ENCODE data around the gene TMEM134.
"Not testable (repeated sequence)": the region's sequence is repeated elsewhere in the genome, so short reads cannot be mapped to it uniquely, and the experiment has no call there.

The TMEM134 gene

GRCh38 chr11:67485873-67486361, 16.9 kb upstream of the TMEM134 start:
- not testable (repeated sequence) for DNase-seq (ENCODE audit: low read depth)

GRCh38 chr11:67484847-67485311, 15.8 kb upstream of the TMEM134 start:
- DNase-seq (ENCODE audit: low read depth), result no peak

- DNase-seq (ENCODE audit: low read depth), result no peak
These were observed 15.0 kb upstream of the TMEM134 start for GRCh38 chr11:67483831-67484665.

- DNase-seq (ENCODE audit: low read depth), result peak; percentile 89
These were observed 14.1 kb upstream of the TMEM134 start, which contains the start of gene AIP for GRCh38 chr11:67482827-67483798. Gene AIP, plus strand, starts transcription at chr11:67483026. Its CDS starts 133 bp downstream, at chr11:67483159.

GRCh38 chr11:67482275-67482826, 13.3 kb upstream of the TMEM134 start:
- no peak for DNase-seq (ENCODE audit: low read depth)

GRCh38 chr11:67477344-67478050, 8.4 kb upstream of the TMEM134 start:
- DNase-seq (ENCODE audit: low read depth), result not testable (repeated sequence)

- not testable (repeated sequence) for DNase-seq (ENCODE audit: low read depth)
These were observed 7.6 kb upstream of the TMEM134 start for GRCh38 chr11:67476692-67477091.

GRCh38 chr11:67472882-67473281, 3.8 kb upstream of the TMEM134 start:
- no peak for DNase-seq (ENCODE audit: low read depth)

- no peak for DNase-seq (ENCODE audit: low read depth)
These were observed 1.4 kb upstream of the TMEM134 start for GRCh38 chr11:67470337-67471002.

- DNase-seq (ENCODE audit: low read depth), result no peak
These were observed 409 bp upstream of the TMEM134 start for GRCh38 chr11:67469508-67469811.

- DNase-seq (ENCODE audit: low read depth), result no peak
These were observed 644 bp downstream of the TMEM134 start for GRCh38 chr11:67468456-67468758.

- DNase-seq (ENCODE audit: low read depth), result no peak
These were observed 995 bp downstream of the TMEM134 start for GRCh38 chr11:67468056-67468455.

- DNase-seq (ENCODE audit: low read depth), result no peak
These were observed 1.9 kb downstream of the TMEM134 start for GRCh38 chr11:67466962-67467771.

GRCh38 chr11:67466367-67466766, 2.7 kb downstream of the TMEM134 start:
- DNase-seq (ENCODE audit: low read depth), result no peak

- not testable (repeated sequence) for DNase-seq (ENCODE audit: low read depth)
These were observed 3.5 kb downstream of the TMEM134 start for GRCh38 chr11:67465530-67465929.

- DNase-seq (ENCODE audit: low read depth), result no peak
These were observed 3.9 kb downstream of the TMEM134 start for GRCh38 chr11:67465189-67465510.

GRCh38 chr11:67464411-67465188, 4.5 kb downstream of the TMEM134 start:
- no peak for DNase-seq (ENCODE audit: low read depth)

- no peak for DNase-seq (ENCODE audit: low read depth)
These were observed 5.2 kb downstream of the TMEM134 start for GRCh38 chr11:67463680-67464410.

GRCh38 chr11:67463186-67463585, 5.9 kb downstream of the TMEM134 start:
- no peak for DNase-seq (ENCODE audit: low read depth)

All from GM04503 (cell line).